Body of pancreas (tissue), 4 donors: Measurements from ENCODE around the gene ZNF236. TPM values are rescaled to one million over a fixed set of nuclear protein-coding genes. Genes with fewer than 3 reads are reported as not detected.

ENCODE experiments used
- ATAC-seq: fragments of 150-250 bp; one replicate; pipeline ENCODE4 v1.9.1; 2016
- DNase-seq, 4 donors: peaks; one replicate each; pipeline ENCODE4 v3.0.0-alpha.2; 2019
- H3K27ac ChIP-seq, 4 donors: fragments of 200-600 bp; sonication (generic); 1 replicate in 3 of 4; 2 replicates in 1 of 4; pipeline versions ENCODE4 v1.5.1 to v1.6.1; 2016 to 2019; ENCODE audit warnings: mild to moderate bottlenecking in 1 of 4, mixed read lengths in 1 of 4, moderate library complexity in 1 of 4
- H3K27me3 ChIP-seq, 2 donors: fragments of 200-600 bp; sonication (generic); one replicate each; pipeline ENCODE4 v1.6.0; 2016; ENCODE audit warnings: mild to moderate bottlenecking in 1 of 2
- H3K36me3 ChIP-seq, 2 donors: fragments of 200-600 bp; sonication (generic); replicated peaks in 1 of 2; 2 replicates each; pipeline ENCODE4 v1.5.1; 2016; ENCODE audit warnings: low read depth in 2 of 2; ENCODE audit not compliant: insufficient read depth in 1 of 2
- H3K4me1 ChIP-seq: fragments of 200-600 bp; sonication (generic); one replicate; pipeline ENCODE4 v1.6.0; 2016
- H3K4me3 ChIP-seq, 2 donors: fragments of 200-600 bp; sonication (generic); 1 replicate in 1 of 2; 2 replicates in 1 of 2; pipeline ENCODE4 v1.5.1; 2016 to 2019
- H3K9me3 ChIP-seq, 3 donors: fragments of 200-600 bp; sonication (generic); 1 replicate in 2 of 3; 2 replicates in 1 of 3; pipeline ENCODE4 v1.5.1; 2016
- CTCF ChIP-seq, 7 experiments: fragments of 450-650 bp in 4 of 7; fragments of 200-600 bp in 3 of 7; sonication (generic) in 3 of 7; IDR thresholded peaks; one replicate each; pipeline ENCODE4 v1.5.1; 2016 to 2019; ENCODE audit warnings: antibody characterized with exemption in 7 of 7
- POLR2A ChIP-seq, 3 donors: fragments of 450-650 bp; IDR thresholded peaks; one replicate each; pipeline ENCODE4 v1.6.1; 2016; ENCODE audit warnings: antibody characterized with exemption in 3 of 3, mild to moderate bottlenecking in 2 of 3
- WGBS, 2 donors: methylation state at CpG; one replicate each; pipeline ENCODE4 v1.1.5; 2017; 5-methylcytosine and 5-hydroxymethylcytosine counted together
- intact Hi-C: fragments of 100-400 bp; cut with DNase I; formaldehyde crosslinking; loops from one replicate; pipeline ENCODE4 v1.15.1; 2023
- total RNA-seq, 2 donors: library from RNA; depleted of rRNA; stranded (reverse); fragments of >200 nt; gene quantifications; one replicate each; pipeline ENCODE4 v1.1.0, GENCODE V29; 2016

Gene ZNF236
- total RNA-seq, 2 donors from 2014 or later: 9.6 to 22.7 TPM

DNA sequence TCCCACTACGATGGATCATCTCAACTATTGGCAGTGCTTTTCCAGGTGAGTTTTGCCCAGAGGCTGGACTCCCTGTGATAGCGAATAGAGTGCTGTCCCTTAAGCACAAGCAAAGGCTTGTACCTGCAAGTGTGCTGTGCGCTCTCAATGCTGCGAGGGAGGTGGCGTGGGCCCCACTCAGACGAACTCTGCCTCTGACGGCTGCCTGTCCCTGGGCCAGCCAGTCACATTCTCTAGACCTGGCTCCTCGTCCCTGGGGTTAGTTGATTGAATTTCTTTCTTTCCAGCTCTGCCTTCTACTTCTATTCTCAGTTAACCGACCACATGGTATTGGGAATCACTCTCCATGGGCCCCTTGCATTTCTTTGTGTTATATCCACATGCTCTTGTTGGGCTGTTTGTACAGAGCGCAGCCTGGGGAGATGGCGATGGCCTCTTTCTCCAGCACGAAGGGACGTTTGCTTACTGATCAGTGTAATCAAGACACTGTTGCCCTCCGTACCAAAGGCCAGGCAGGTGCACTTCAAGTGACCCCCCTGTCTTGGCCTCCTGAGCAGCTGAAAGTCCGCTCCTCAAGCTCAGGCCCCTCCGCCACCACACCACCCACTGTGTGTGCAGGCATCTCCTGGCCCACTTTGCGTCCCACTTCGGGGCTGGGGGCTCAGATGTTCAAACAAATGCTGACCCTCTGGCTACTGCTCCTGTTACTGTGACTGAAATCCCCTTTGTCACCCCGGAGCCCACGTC is 151.3 kb downstream of the ZNF236 start:
- 90 to 92% methylated on average over 19 to 20 of the region's 20 CpGs for WGBS, 2 donors
- intact Hi-C loops: no loop called here
- H3K4me1 ChIP-seq: peaks cover 12% of the 10 kb centered on the region
- no peak overlapping the region for H3K27ac ChIP-seq
- H3K4me3 ChIP-seq: no peak overlapping the region
- DNase-seq (no peak), ATAC-seq (no peak)
- TF ChIP-seq POLR2A (IDR thresholded peaks at IDR 0.05) (no peak), CTCF (IDR thresholded peaks at IDR 0.05) (no peak)
- H3K36me3 ChIP-seq: no peaks in the 10 kb centered on the region
- H3K27me3 ChIP-seq: no peaks in the 10 kb centered on the region
- no peaks in the 10 kb centered on the region for H3K9me3 ChIP-seq

DNA sequence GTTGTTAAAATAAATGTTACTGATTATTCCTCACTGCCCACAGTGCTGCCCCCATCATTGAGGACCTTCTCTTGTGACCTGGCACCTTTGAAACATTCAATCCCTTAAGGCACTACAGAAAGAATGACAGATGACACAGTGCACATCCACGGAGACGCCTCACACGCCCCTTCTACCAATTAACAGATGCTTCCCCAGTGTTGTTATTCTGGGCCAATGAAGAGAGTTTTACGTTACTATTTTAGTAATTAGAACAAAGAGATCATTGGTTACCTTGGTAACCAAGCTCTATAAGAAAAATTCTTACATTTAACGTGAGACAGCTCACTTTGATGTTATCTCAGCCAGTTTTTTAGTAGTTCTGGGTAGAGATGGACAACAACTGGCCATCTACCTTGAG is 152.0 kb downstream of the ZNF236 start:
- intact Hi-C loops: no loop called here
- no peak for DNase-seq
- no peak for ATAC-seq
- TF ChIP-seq CTCF (IDR thresholded peaks at IDR 0.05) (no peak), POLR2A (IDR thresholded peaks at IDR 0.05) (no peak)
- H3K9me3 ChIP-seq: no peaks in the 10 kb centered on the region
- no peaks in the 10 kb centered on the region for H3K36me3 ChIP-seq
- H3K4me1 ChIP-seq: peaks cover 12% of the 10 kb centered on the region
- WGBS, 2 donors: 85 to 87% methylated on average over 5 of the region's 5 CpGs
- H3K4me3 ChIP-seq: no peak overlapping the region
- no peak overlapping the region for H3K27ac ChIP-seq
- no peaks in the 10 kb centered on the region for H3K27me3 ChIP-seq

DNA sequence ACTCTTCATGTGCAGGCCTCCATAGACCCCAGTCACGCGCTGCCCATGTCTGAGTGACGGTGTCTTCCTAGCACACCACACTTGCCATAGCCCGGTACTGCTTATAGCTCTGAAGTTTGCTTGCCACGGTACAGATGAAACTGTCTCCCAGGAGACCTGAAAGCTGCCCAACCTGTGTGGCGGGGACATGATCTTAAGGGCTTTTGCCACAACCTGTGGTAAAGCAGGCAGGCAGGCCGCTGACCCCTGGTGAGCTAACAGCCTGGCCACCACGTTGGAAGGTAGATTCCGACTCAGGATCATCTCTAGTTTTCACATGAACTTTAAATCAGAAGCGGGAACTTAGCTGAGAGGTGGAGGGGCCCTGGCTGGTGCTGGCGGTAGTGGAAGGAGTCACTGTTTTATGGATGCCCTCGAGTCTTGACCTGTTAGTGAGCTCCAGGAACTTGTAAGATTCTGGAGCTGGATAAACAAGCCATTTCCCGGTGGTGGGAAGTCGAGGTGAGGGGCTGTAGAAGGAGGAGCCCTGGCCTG is 153.3 kb downstream of the ZNF236 start:
- ATAC-seq (no peak), DNase-seq (no peak)
- no peak for TF ChIP-seq POLR2A (IDR thresholded peaks at IDR 0.05)
- no peak for TF ChIP-seq CTCF (IDR thresholded peaks at IDR 0.05)
- no peak overlapping the region for H3K27ac ChIP-seq
- H3K9me3 ChIP-seq: no peaks in the 10 kb centered on the region
- H3K27me3 ChIP-seq: no peaks in the 10 kb centered on the region
- 86 to 89% methylated on average over 14 of the region's 14 CpGs for WGBS, 2 donors
- no peak overlapping the region for H3K4me3 ChIP-seq
- intact Hi-C loops: no loop called here
- no peaks in the 10 kb centered on the region for H3K36me3 ChIP-seq
- H3K4me1 ChIP-seq: peaks cover 12% of the 10 kb centered on the region

GRCh38 chr18:76977108-76977621 is 154.8 kb downstream of the ZNF236 start:
- DNase-seq (peak in 3 of 4 donors; percentile 46 to 65 (median 47)), ATAC-seq (peak; percentile 25)
- no peak for TF ChIP-seq CTCF (IDR thresholded peaks at IDR 0.05)
- no peak for TF ChIP-seq POLR2A (IDR thresholded peaks at IDR 0.05)
- Histone ChIP-seq H3K4me3 (no peak overlapping the region), H3K27me3 (no peaks in the 10 kb centered on the region), H3K9me3 (no peaks in the 10 kb centered on the region), H3K4me1 (peaks cover 20% of the 10 kb centered on the region), H3K36me3 (no peaks in the 10 kb centered on the region), H3K27ac (peak overlapping the region in 1 of 4 donors; percentile 31)
- intact Hi-C loops: no loop called here
- WGBS, 2 donors: 28 to 33% methylated on average over 9 to 14 of the region's 14 CpGs
